Smooth muscle cell (in vitro differentiated cells): Measurements from ENCODE around the gene FBXL4. TPM values are rescaled to one million over a fixed set of nuclear protein-coding genes. Genes with fewer than 3 reads are reported as not detected.

ENCODE experiments used
- DNase-seq: peaks from one replicate; lab custom pipeline; 2025; ENCODE audit not compliant: unreplicated experiment; lab: John Stamatoyannopoulos, UW
- H2AFZ ChIP-seq: fragments of 200-600 bp; sonication (generic); 2 replicates; pipeline ENCODE4 v1.6.0; 2016; ENCODE audit warnings: antibody characterized with exemption, low read depth, mild to moderate bottlenecking
- H3F3A ChIP-seq: fragments of 200-600 bp; sonication (generic); 2 replicates; pipeline ENCODE4 v1.6.0; 2017; ENCODE audit warnings: antibody characterized with exemption, low read depth
- H3K27ac ChIP-seq: fragments of 200-600 bp; sonication (generic); 2 replicates; pipeline ENCODE4 v1.5.1; 2016; ENCODE audit warnings: low read depth, mild to moderate bottlenecking
- H3K27me3 ChIP-seq: fragments of 200-600 bp; sonication (generic); 2 replicates; pipeline ENCODE4 v1.6.1; 2016; ENCODE audit warnings: low read depth, mild to moderate bottlenecking
- H3K36me3 ChIP-seq: fragments of 200-600 bp; sonication (generic); 2 replicates; pipeline ENCODE4 v1.5.1; 2016; ENCODE audit warnings: low read depth
- H3K4me1 ChIP-seq: fragments of 200-600 bp; sonication (generic); 2 replicates; pipeline ENCODE4 v1.5.1; 2016; ENCODE audit warnings: low read depth
- H3K4me2 ChIP-seq: fragments of 200-600 bp; sonication (generic); 2 replicates; pipeline ENCODE4 v1.6.0; 2016; ENCODE audit warnings: mild to moderate bottlenecking
- H3K4me3 ChIP-seq: fragments of 200-600 bp; sonication (generic); 2 replicates; pipeline ENCODE4 v1.5.1; 2016; ENCODE audit warnings: mild to moderate bottlenecking
- H3K79me2 ChIP-seq: fragments of 200-600 bp; sonication (generic); 2 replicates; pipeline ENCODE4 v1.6.0; 2016; ENCODE audit warnings: low read depth, mild to moderate bottlenecking
- H3K9ac ChIP-seq: fragments of 200-600 bp; sonication (generic); 2 replicates; pipeline ENCODE4 v1.6.0; 2016; ENCODE audit warnings: low read depth
- H3K9me3 ChIP-seq: fragments of 200-600 bp; sonication (generic); replicated peaks from 2 replicates; pipeline ENCODE4 v1.5.1; 2016; ENCODE audit warnings: low read depth
- H4K20me1 ChIP-seq: fragments of 200-600 bp; sonication (generic); 2 replicates; pipeline ENCODE4 v1.6.0; 2016; ENCODE audit warnings: low read depth
- WGBS: methylation state at CpG from one replicate; pipeline ENCODE4 v1.1.7; 2016; ENCODE audit warnings: low lambda C conversion rate; 5-methylcytosine and 5-hydroxymethylcytosine counted together
- polyA plus RNA-seq: library from polyadenylated mRNA; unstranded; fragments of >200 nt; fragmentation: Nextera tagmentation; extraction: Ambion mirVana; gene quantifications from 2 replicates; pipeline ENCODE4 v1.2.1, GENCODE V29; 2016
- total RNA-seq: library from RNA; depleted of rRNA; stranded (reverse); fragments of >200 nt; gene quantifications from 2 replicates; pipeline ENCODE4 v1.2.3, GENCODE V29; 2014
- TF ChIP-seq, protein P1 (sequence below): fragments of 200-600 bp; sonication (generic); IDR thresholded peaks from 2 replicates; pipeline ENCODE4 v1.5.1; 2017; ENCODE audit warnings: borderline replicate concordance, mild to moderate bottlenecking, antibody characterized with exemption; ENCODE audit not compliant: insufficient read depth, poor library complexity, severe bottlenecking

Gene FBXL4
- total and polyA plus RNA-seq, 2 experiments from 2014 or later: 7.3 to 18.8 TPM

DNA sequence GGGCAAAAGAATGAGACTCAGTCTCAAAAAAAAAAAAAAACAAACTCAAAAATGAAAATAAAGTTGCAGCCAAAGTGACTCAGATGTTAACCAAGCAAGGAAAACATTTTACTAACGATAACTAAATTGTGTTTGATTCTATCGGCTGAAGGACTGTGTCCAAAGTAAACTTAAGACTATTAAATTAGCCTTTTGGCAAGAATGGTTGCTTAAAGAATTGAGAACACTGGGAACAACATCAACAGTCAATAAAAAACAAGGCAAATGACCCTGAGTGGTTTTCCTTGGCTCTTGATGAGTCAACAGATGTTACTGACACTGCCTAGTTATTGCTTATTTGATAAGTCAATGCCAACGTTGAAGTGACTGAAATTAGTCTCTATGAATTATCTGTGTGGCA, 76.7 kb downstream of the FBXL4 start:
- H3F3A ChIP-seq: no peaks in the 10 kb centered on the region
- H3K4me3 ChIP-seq: no peak overlapping the region
- TF ChIP-seq, protein P1, sequence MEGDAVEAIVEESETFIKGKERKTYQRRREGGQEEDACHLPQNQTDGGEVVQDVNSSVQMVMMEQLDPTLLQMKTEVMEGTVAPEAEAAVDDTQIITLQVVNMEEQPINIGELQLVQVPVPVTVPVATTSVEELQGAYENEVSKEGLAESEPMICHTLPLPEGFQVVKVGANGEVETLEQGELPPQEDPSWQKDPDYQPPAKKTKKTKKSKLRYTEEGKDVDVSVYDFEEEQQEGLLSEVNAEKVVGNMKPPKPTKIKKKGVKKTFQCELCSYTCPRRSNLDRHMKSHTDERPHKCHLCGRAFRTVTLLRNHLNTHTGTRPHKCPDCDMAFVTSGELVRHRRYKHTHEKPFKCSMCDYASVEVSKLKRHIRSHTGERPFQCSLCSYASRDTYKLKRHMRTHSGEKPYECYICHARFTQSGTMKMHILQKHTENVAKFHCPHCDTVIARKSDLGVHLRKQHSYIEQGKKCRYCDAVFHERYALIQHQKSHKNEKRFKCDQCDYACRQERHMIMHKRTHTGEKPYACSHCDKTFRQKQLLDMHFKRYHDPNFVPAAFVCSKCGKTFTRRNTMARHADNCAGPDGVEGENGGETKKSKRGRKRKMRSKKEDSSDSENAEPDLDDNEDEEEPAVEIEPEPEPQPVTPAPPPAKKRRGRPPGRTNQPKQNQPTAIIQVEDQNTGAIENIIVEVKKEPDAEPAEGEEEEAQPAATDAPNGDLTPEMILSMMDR: no peak
- no peaks in the 10 kb centered on the region for H3K9me3 ChIP-seq
- H3K4me1 ChIP-seq: no peaks in the 10 kb centered on the region
- H2AFZ ChIP-seq: no peak overlapping the region
- no peak overlapping the region for H3K9ac ChIP-seq
- no peak overlapping the region for H3K27ac ChIP-seq
- no peaks in the 10 kb centered on the region for H4K20me1 ChIP-seq
- H3K27me3 ChIP-seq: no peaks in the 10 kb centered on the region
- DNase-seq: no peak
- peaks cover 13% of the 10 kb centered on the region for H3K36me3 ChIP-seq
- WGBS: 94% methylated on average over 3 of the region's 3 CpGs
- H3K79me2 ChIP-seq: no peaks in the 10 kb centered on the region
- no peak overlapping the region for H3K4me2 ChIP-seq

DNA sequence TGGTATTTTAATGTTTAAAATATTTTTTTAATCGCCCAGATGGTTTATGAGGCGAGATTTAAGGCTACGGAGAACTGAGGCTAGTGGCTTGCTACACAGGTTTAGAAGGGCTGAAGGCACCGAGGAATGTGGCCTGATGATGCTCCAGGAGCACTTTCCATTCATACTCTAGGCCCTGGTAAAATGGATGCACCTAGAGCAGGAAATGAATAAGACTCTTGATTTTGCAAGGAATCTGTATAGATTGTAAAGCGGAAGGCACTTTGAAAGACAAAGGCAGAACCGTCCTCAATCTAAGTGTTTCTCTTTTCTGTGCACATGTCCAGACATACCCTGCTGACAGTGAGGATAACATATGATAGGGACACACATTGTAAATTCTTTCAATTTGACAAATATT, 83.2 kb downstream of the FBXL4 start:
- no peak overlapping the region for H3K9ac ChIP-seq
- DNase-seq: no peak
- WGBS: 89% methylated on average over 6 of the region's 6 CpGs
- no peak overlapping the region for H3K4me3 ChIP-seq
- H2AFZ ChIP-seq: no peak overlapping the region
- TF ChIP-seq, protein P1: no peak
- H3F3A ChIP-seq: no peaks in the 10 kb centered on the region
- peaks cover 3% of the 10 kb centered on the region for H3K36me3 ChIP-seq
- no peak overlapping the region for H3K27ac ChIP-seq
- no peaks in the 10 kb centered on the region for H3K9me3 ChIP-seq
- no peaks in the 10 kb centered on the region for H4K20me1 ChIP-seq
- H3K79me2 ChIP-seq: no peaks in the 10 kb centered on the region
- H3K4me2 ChIP-seq: no peak overlapping the region
- H3K27me3 ChIP-seq: no peaks in the 10 kb centered on the region
- no peaks in the 10 kb centered on the region for H3K4me1 ChIP-seq

DNA sequence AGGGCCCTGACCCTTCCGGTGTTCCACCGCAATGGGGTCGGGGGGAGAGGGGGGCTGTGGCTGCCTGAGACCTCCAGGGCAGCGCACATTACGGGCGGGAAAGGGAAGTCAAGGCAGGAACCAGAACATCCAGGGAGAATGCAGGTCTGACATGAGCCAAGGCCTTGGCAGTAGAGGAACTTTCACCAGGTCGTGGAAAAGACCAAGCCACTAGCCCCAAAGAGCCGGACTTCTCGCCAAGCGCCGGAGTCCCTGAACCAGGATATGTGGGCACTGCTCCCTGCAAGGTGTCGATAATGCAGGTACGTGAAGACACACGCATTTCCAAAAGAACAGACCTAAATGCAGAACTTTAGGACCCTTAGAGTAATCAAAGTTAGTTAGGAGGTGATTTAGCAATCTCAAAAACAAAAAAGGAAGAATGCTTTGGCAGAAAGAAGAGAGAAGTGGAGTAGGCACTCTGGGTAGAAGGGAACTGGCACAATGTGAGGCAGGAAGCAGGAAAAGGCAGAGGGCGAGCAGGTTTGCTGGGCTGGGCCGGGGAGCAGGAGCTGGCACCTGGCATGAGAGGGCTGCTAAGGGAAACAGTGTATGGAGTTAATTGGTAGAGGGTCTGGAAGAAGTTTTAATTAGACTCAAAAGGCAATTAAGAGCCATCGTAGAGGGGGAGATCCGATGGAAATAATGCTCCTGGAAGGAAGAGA, 99.1 kb downstream of the FBXL4 start:
- Histone ChIP-seq H2AFZ (no peak overlapping the region), H3K27ac (no peak overlapping the region), H3K4me1 (peaks cover 19% of the 10 kb centered on the region), H3K9ac (no peak overlapping the region), H3K27me3 (peaks cover 81% of the 10 kb centered on the region), H3K4me3 (peak overlapping the region; percentile 40), H3F3A (no peaks in the 10 kb centered on the region), H4K20me1 (no peaks in the 10 kb centered on the region), H3K36me3 (no peaks in the 10 kb centered on the region), H3K79me2 (no peaks in the 10 kb centered on the region), H3K9me3 (no peaks in the 10 kb centered on the region), H3K4me2 (peak overlapping the region; percentile 86)
- 70% methylated on average over 16 of the region's 18 CpGs for WGBS
- TF ChIP-seq, protein P1: no peak
- no peak for DNase-seq
